Fibroblast of lung (primary cell): ENCODE data around the gene HS6ST2. TPM values are rescaled to one million over a fixed set of nuclear protein-coding genes. Genes with fewer than 3 reads are reported as not detected.

ENCODE experiments used
- DNase-seq, 2 donors: peaks; one replicate each; pipeline versions ENCODE4 v3.0.0 to v3.0.0-alpha.2; 2010; ENCODE audit warnings: low read depth in 2 of 2
- H2AFZ ChIP-seq: 2 replicates; pipeline ENCODE4 v1.5.1; 2012; ENCODE audit warnings: low read length, control low read depth, inconsistent platforms
- H3K27ac ChIP-seq: 2 replicates; pipeline ENCODE4 v1.5.1; 2011; ENCODE audit warnings: low read length, control low read depth; ENCODE audit not compliant: insufficient read depth
- H3K27me3 ChIP-seq: 2 replicates; pipeline ENCODE4 v1.5.1; 2011; ENCODE audit warnings: mild to moderate bottlenecking, low read length; ENCODE audit not compliant: control insufficient read depth, insufficient read depth
- H3K36me3 ChIP-seq: 2 replicates; pipeline ENCODE4 v1.5.1; 2011; ENCODE audit warnings: low read length; ENCODE audit not compliant: control insufficient read depth, insufficient read depth
- H3K4me1 ChIP-seq: 2 replicates; pipeline ENCODE4 v1.5.1; 2011; ENCODE audit warnings: low read length; ENCODE audit not compliant: control insufficient read depth, insufficient read depth; ENCODE audit errors: extremely low read depth
- H3K4me2 ChIP-seq: 2 replicates; pipeline ENCODE4 v1.5.1; 2011; ENCODE audit warnings: low read length, control low read depth; ENCODE audit not compliant: insufficient read depth; ENCODE audit errors: extremely low read depth
- H3K4me3 ChIP-seq, 4 experiments: fragments of 200-600 bp in 1 of 4; sonication (generic) in 1 of 4; replicated peaks in 1 of 4; 2 replicates each; pipeline ENCODE4 v1.5.1; 2011 to 2016; ENCODE audit warnings: low read length in 4 of 4, low read depth in 3 of 4, mild to moderate bottlenecking in 3 of 4, control low read depth in 2 of 4, inconsistent platforms in 1 of 4, mixed read lengths in 1 of 4; ENCODE audit not compliant: insufficient read depth in 1 of 4; ENCODE audit errors: control extremely low read depth in 1 of 4
- H3K79me2 ChIP-seq: 2 replicates; pipeline ENCODE4 v1.5.1; 2012; ENCODE audit warnings: mild to moderate bottlenecking, low read length, inconsistent platforms; ENCODE audit not compliant: control insufficient read depth, insufficient read depth
- H3K9ac ChIP-seq: 2 replicates; pipeline ENCODE4 v1.5.1; 2011; ENCODE audit warnings: mild to moderate bottlenecking, low read length, control low read depth; ENCODE audit not compliant: insufficient read depth
- H3K9me3 ChIP-seq: 2 replicates; pipeline ENCODE4 v1.5.1; 2012; ENCODE audit warnings: low read depth, low read length; ENCODE audit not compliant: control insufficient read depth, insufficient read depth
- H4K20me1 ChIP-seq: 2 replicates; pipeline ENCODE4 v1.5.1; 2011; ENCODE audit warnings: low read length; ENCODE audit not compliant: control insufficient read depth, insufficient read depth; ENCODE audit errors: extremely low read depth
- EZH2 ChIP-seq: IDR thresholded peaks from 2 replicates; pipeline ENCODE4 v1.5.1; 2012; ENCODE audit warnings: low read length, control low read depth, mild to moderate bottlenecking; ENCODE audit errors: missing control alignments
- polyA plus RNA-seq, 2 donors: library from polyadenylated mRNA; depleted of rRNA in 1 of 2; stranded (reverse) in 1 of 2; unstranded in 1 of 2; fragments of >200 nt; gene quantifications; 2 replicates each; pipeline ENCODE4 v1.2.1, GENCODE V29; 2011 to 2012; ENCODE audit warnings: missing spikeins in 1 of 2
- total RNA-seq: library from RNA; depleted of rRNA; stranded (reverse); fragments of >200 nt; gene quantifications from 2 replicates; pipeline ENCODE4 v1.2.1, GENCODE V29; 2014
- TF ChIP-seq, protein P1 (sequence below), 2 donors: IDR thresholded peaks in 1 of 2; conservative IDR thresholded peaks in 1 of 2; 1 replicate in 1 of 2; 2 replicates in 1 of 2; pipeline ENCODE4 v1.5.1; 2011 to 2012; ENCODE audit warnings: low read length in 2 of 2, control low read depth in 1 of 2, inconsistent platforms in 1 of 2, low read depth in 1 of 2, mild to moderate bottlenecking in 1 of 2

Gene HS6ST2
- total and polyA plus RNA-seq, 2 donors (not counting 1 experiment from before 2014, with no cell fraction given): 0.01 to 0.17 TPM

- Histone ChIP-seq H3K4me2 (no peak overlapping the region), H2AFZ (no peak overlapping the region), H4K20me1 (no peaks in the 10 kb centered on the region), H3K27ac (no peak overlapping the region), H3K79me2 (no peaks in the 10 kb centered on the region), H3K36me3 (no peaks in the 10 kb centered on the region), H3K4me1 (no peaks in the 10 kb centered on the region), H3K4me3 (no peak overlapping the region), H3K27me3 (no peaks in the 10 kb centered on the region), H3K9me3 (no peaks in the 10 kb centered on the region), H3K9ac (no peak overlapping the region)
- no peak for TF ChIP-seq EZH2
- TF ChIP-seq, protein P1, sequence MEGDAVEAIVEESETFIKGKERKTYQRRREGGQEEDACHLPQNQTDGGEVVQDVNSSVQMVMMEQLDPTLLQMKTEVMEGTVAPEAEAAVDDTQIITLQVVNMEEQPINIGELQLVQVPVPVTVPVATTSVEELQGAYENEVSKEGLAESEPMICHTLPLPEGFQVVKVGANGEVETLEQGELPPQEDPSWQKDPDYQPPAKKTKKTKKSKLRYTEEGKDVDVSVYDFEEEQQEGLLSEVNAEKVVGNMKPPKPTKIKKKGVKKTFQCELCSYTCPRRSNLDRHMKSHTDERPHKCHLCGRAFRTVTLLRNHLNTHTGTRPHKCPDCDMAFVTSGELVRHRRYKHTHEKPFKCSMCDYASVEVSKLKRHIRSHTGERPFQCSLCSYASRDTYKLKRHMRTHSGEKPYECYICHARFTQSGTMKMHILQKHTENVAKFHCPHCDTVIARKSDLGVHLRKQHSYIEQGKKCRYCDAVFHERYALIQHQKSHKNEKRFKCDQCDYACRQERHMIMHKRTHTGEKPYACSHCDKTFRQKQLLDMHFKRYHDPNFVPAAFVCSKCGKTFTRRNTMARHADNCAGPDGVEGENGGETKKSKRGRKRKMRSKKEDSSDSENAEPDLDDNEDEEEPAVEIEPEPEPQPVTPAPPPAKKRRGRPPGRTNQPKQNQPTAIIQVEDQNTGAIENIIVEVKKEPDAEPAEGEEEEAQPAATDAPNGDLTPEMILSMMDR (conservative IDR thresholded peaks at IDR 0.05 in 1 of 2, IDR thresholded peaks at IDR 0.05 in 1 of 2; ENCODE audit: low read depth in 1 of 2, low read length in 2 of 2): no peak
- no peak for DNase-seq
These were observed 142.8 kb downstream of the HS6ST2 start for GRCh38 chrX:132815643-132816042.

- no peaks in the 10 kb centered on the region for H3K27me3 ChIP-seq
- TF ChIP-seq, protein P1 (conservative IDR thresholded peaks at IDR 0.05 in 1 of 2, IDR thresholded peaks at IDR 0.05 in 1 of 2; ENCODE audit: low read depth in 1 of 2, low read length in 2 of 2): no peak
- TF ChIP-seq EZH2: no peak
- H3K79me2 ChIP-seq: no peaks in the 10 kb centered on the region
- no peak overlapping the region for H3K9ac ChIP-seq
- H3K36me3 ChIP-seq: no peaks in the 10 kb centered on the region
- H2AFZ ChIP-seq: no peak overlapping the region
- H3K4me1 ChIP-seq: no peaks in the 10 kb centered on the region
- H3K27ac ChIP-seq: no peak overlapping the region
- no peak overlapping the region for H3K4me2 ChIP-seq
- no peaks in the 10 kb centered on the region for H4K20me1 ChIP-seq
- no peak overlapping the region for H3K4me3 ChIP-seq
- no peak for DNase-seq
- no peaks in the 10 kb centered on the region for H3K9me3 ChIP-seq
These were observed 147.3 kb downstream of the HS6ST2 start for GRCh38 chrX:132810964-132811712.

DNA sequence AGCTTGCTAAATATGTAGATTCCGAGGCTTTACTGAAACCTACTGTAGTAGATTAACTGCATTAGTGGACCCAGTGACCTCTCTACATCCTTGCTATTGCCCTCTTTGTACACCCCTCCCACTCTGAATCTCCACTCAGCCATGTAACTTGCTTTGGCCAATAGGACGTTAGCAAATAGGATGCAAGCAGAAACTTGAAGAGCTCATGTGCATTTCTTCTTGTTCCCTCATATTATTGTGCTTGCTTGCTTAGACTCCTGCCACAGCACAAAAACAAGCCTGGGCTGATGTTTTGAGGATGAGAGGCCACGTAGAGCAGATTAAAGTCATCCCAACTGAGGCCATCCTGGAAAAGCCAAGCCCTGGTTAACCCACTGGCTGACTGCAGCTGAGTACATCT, 147.9 kb downstream of the HS6ST2 start:
- H2AFZ ChIP-seq: no peak overlapping the region
- TF ChIP-seq, protein P1 (conservative IDR thresholded peaks at IDR 0.05 in 1 of 2, IDR thresholded peaks at IDR 0.05 in 1 of 2; ENCODE audit: low read depth in 1 of 2, low read length in 2 of 2): no peak
- no peak for TF ChIP-seq EZH2
- no peaks in the 10 kb centered on the region for H3K9me3 ChIP-seq
- no peak for DNase-seq
- no peaks in the 10 kb centered on the region for H4K20me1 ChIP-seq
- H3K27ac ChIP-seq: no peak overlapping the region
- no peaks in the 10 kb centered on the region for H3K79me2 ChIP-seq
- no peaks in the 10 kb centered on the region for H3K27me3 ChIP-seq
- no peak overlapping the region for H3K9ac ChIP-seq
- no peak overlapping the region for H3K4me2 ChIP-seq
- H3K4me3 ChIP-seq: no peak overlapping the region
- H3K36me3 ChIP-seq: no peaks in the 10 kb centered on the region
- H3K4me1 ChIP-seq: no peaks in the 10 kb centered on the region
